COLO668 (cell line): ENCODE results near the gene HIPK3.

ENCODE experiments used
- DNase-seq: peaks from one replicate; lab custom pipeline; 2025; ENCODE audit not compliant: unreplicated experiment; lab: John Stamatoyannopoulos, UW

Gene HIPK3

DNA sequence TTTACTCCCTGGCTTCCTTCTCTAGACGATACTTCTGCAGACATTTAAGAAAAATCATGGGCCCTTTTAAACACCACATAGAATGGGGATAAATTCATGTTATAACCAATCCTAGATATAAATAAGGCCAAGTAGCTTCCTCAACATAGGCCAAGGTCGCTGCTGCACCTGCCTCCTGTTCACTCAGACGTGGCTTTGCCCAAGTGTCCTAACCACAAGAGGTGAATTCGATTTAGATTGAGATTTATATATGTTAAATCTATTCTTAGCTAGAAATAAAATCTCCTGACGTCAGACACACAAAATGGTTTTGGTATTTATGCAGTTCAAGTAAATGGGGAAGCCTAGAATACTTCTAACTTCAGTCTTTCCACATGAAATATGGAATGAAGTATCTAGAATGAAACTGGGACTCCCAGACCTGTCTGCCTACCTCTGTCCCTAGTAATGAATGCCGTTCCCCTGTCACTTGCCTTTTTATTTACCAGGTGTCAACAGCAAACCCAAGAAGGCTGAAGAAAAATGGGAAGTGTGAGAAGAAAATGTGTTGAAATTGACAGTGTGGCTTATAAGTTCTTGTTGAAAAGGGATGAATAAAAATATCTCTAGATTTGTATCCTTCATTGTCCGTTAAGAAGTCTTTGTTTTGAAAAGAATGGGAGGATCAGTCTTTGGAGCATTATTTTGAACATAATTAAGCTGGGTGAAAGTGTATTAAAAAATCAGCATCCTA lies 131.8 kb downstream of the HIPK3 start:
- no peak for DNase-seq

DNA sequence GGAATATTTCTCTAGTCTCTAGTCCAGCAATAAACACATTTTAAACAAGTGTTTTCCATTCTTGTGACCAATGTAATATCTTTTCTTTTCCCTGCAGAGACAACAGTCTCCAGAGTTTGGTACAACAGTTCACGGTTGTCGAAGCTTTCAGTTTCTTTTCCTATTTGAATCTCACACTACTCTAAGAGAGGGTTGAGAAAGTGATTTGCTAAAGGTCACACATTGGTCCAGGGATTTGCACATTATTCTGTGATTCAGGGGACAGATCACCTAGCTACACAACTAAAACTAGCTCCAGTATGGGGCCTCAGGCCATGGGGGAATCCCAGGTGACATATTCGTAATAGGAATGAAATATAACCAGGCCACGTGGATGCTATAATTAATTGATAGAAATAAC lies 132.5 kb downstream of the HIPK3 start:
- no peak for DNase-seq

DNA sequence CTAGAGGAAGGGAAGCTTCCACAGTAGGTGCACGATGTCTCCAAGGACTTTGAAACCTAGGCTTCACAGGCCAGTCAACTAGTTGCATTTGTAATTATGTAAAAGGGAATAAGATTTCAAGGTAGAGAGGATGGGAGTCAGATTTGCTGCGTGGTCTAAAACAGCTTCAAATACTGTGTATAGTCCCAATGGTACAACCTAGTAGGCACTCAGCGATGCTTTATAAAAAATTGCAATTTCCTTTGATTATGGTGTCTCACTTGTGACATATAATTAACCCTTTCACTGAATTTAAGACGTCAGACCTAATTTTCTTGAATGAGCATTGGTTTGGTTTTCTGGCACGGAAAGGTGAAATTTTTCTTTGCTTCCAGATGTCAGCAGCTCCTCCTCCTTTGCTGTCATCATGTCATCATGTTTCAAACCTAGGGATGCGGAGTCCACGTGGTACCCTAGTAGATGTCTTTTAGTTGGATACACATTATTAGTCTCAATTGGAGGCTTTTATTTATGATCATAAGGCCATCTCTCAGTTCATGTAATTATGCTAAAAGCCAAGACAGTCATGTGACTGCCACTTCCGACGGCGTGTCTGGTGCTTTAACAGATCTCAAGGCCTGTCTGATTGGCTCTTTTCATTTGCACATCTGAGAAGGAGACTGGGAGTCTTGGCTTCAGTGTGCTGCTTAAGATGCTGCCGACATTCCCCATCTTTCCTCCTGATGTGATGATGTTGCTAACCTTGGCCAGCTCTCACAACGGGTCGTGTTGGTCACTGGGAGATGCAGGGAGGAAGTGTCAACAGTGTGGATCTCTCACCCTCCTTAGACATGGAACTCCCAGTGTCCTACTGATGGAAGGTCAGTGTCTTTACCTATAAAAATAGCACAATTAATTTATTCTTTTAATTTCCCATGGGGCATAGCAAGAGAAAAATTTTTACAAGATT lies 134.0 kb downstream of the HIPK3 start:
- DNase-seq, result no peak

DNA sequence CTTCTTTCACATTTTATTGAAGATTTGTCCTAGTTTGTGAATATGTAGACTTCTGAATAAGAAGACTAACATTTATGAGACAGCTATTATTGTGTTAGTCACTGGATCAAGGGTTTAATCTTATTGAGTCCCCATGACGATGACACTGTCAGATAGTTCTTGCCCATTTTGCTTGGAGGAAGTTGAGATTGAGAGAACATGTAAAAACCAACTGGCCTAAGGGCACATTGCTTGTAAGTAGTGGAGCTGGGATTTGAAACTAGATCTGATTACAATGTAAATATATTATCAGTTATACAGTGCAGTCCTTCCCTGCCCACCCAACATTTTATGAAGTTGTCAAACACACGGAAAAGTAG lies 134.7 kb downstream of the HIPK3 start:
- DNase-seq, result no peak

DNA sequence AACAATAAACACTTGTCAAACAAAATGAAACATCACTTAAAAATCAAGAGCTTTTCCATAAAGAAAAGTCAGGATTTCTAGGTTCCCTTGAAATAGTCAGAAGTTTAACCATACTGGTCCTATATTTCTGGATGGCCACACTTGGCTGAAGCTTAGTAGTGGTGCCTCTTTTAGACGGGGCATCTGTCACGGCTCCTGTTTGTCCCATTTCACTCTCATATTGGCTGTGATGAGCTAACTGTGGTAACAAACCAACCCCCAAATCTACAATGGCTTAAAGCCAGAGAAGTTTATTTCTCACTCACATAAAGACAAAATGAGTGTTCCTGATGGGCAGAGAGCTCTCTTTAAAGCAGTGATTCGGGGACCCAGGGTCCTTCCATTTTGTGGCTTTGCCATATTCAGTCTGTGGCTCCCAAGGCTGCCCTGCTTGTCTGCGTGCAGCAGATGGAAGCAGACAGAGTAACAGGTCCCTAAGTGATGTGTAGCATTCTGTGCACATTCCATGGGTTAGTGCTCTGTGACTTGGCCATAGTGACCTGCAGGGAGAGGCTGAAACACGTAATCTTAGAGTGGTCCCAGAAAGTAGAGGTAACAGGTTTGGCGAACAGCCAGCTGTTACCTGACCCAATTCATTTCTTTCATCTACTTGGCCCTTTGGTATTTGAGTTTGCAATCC lies 137.4 kb downstream of the HIPK3 start:
- no peak for DNase-seq

DNA sequence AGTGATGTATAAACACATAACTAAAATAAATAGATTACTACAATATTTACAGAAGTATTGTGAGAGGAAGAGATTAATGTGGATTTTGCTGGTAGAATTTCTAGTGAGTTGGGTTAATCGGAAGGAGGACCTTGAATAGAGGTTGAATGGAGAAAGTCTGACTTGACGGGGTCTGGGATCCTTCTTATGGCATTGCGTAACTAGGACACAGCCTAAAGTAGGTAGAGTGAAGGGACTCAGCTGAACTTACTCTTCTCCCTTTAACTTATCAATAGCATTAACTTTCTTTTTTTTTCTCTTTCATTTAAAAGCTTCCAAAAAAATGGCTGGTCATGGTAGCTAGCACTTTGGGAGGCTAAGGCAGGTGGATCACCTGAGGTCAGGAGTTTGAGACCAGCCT lies 139.2 kb downstream of the HIPK3 start:
- DNase-seq, result no peak

DNA sequence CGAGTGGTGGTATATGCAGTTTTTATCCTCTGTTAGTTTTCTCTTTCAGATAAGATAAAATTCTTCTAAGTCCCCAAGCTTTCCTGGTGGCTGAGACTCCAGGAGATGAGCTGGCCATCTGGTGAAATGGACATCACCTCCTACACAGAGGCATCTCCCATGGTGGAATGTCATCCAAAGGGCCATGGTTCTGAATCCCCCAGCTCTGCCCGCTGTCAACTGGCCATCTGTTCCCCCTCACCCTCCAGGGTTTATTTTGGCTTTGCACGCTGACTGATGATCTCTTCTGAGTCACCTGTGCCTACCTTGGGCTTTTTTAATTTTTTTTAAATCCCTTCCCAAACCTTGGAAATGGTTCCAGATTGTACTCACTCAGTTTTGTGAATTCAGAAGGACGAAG lies 142.2 kb downstream of the HIPK3 start:
- DNase-seq, result no peak

DNA sequence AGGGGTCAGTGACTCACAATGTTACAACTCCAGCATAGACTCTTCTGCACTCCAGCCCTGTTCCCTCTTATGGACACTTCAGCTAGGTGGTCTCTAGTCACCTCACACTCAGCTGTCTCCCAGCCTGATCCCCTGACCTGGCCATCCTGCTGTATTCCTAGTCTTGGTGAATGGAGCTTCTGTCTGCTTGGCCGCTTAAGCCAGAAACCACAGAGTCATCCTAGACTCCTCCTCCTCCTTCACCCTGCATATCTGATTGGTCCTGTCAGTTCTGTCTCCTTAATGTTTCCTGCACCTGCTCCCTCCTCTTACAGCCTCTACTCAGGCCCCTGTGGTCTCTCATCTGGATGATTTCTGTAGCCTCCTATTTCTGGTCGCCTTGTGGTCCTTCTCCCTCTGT lies 144.9 kb downstream of the HIPK3 start:
- no peak for DNase-seq

DNA sequence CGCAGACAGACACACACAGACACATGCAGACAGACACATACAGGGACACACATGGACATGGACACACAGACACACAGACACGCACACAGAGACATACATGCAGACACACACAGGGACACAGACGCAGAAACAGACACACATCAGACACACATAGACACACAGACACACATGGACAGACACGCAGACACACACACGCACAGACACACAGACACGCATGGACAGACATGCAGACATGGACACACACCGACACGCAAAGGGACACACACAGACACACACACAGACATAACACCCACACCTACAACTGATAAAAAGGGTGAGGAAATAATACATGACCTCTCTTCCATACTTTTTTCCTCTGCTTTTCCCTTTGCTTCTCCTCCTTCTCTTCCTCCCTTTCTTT lies 146.2 kb downstream of the HIPK3 start:
- no peak for DNase-seq

DNA sequence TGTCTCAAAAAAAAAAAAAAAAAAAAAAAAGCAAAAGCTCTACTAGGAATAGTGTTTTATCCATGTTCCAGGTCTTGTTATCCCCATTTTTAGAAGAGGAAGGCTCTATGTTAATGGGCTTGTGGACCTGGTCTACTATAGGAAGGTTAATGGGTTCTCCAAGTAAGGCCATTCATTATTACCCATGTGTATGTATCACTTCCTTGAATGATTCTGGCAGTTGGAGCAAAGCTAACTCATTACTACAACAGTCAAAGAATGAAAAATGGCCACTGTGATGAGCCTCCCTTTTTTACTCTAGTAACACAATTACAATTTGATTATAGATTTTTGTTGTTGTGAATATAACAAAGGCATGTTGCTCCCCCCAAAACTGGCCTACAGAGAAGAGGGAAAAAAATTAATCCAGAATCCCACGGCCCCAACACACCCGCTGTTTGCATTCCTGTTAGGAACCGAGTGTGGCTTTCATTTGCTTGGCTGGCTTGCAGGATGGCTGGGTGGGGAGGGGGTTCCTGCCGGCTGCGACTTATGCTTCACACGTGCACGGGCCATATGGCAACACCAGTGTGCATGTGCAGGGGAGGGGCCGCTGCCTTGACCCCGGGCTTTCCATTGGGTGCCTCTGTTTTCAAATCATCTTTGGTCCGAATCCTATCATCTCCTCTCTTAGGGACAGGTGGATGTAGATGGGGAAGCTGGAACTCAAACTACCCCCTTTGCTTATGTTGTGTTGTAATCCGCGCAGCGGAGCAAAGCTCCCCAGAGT lies 148.8 kb downstream of the HIPK3 start:
- DNase-seq, result no peak
